HEK293 (cell line): Measurements from ENCODE around the gene GMCL1.

Experiments
- CTCF ChIA-PET: fragments of 350-600 bp; formaldehyde crosslinking; extraction: SDS; loops from one replicate; lab custom pipeline; 2021; ENCODE audit warnings: antibody characterized with exemption; lab: Yijun Ruan, JAX
- POLR2A ChIA-PET: fragments of 300-600 bp; formaldehyde crosslinking; extraction: SDS; loops from one replicate; lab custom pipeline; 2020; ENCODE audit warnings: antibody characterized with exemption, inconsistent platforms; lab: Yijun Ruan, JAX
- H3K27ac ChIP-seq: fragments of 200-500 bp; sonication (Bioruptor generic); 2 replicates; pipeline ENCODE4 v1.5.1; 2014; ENCODE audit warnings: low read depth, low read length, control low read depth, inconsistent platforms; ENCODE audit errors: extremely low read depth
- H3K36me3 ChIP-seq, 2 experiments: fragments of 200-500 bp in 1 of 2; sonication (Bioruptor generic) in 1 of 2; 1 replicate in 1 of 2; 2 replicates in 1 of 2; pipeline ENCODE4 v1.5.1; 2014 to 2017; ENCODE audit warnings: inconsistent platforms in 2 of 2, low read length in 2 of 2; ENCODE audit not compliant: control insufficient read depth in 2 of 2, insufficient read depth in 1 of 2
- H3K4me1 ChIP-seq: fragments of 200-500 bp; sonication (Bioruptor generic); 2 replicates; pipeline ENCODE4 v1.5.1; 2014; ENCODE audit warnings: mild to moderate bottlenecking, low read length, inconsistent platforms; ENCODE audit not compliant: control insufficient read depth, insufficient read depth
- H3K4me3 ChIP-seq: 2 replicates; pipeline ENCODE4 v1.5.1; 2011; ENCODE audit warnings: low read depth, mild to moderate bottlenecking, control low read depth, low read length, moderate library complexity
- H3K9me3 ChIP-seq: fragments of 200-500 bp; sonication (Bioruptor generic); 2 replicates; pipeline ENCODE4 v1.5.1; 2014; ENCODE audit warnings: low read depth, low read length, inconsistent platforms; ENCODE audit not compliant: control insufficient read depth, insufficient read depth
- BCL11A ChIP-seq: fragments of 450-650 bp; formaldehyde crosslinking; IDR thresholded peaks from 2 replicates; pipeline ENCODE4 v1.5.1; 2016; ENCODE audit warnings: low read depth, missing biosample characterization, missing genetic modification characterization
- BCL11B ChIP-seq: fragments of 450-650 bp; formaldehyde crosslinking; IDR thresholded peaks from 2 replicates; pipeline ENCODE4 v1.5.1; 2016; ENCODE audit warnings: low read depth, missing biosample characterization, missing genetic modification characterization
- HOXA7 ChIP-seq: sonication (generic); formaldehyde crosslinking; IDR thresholded peaks from 2 replicates; pipeline ENCODE4 v1.8.1; 2022; ENCODE audit warnings: missing genetic modification reagents, borderline replicate concordance
- KLF1 ChIP-seq: fragments of 450-650 bp; formaldehyde crosslinking; IDR thresholded peaks from 2 replicates; pipeline ENCODE4 v1.5.1; 2016; ENCODE audit warnings: missing biosample characterization, missing genetic modification characterization
- KLF8 ChIP-seq: fragments of 450-650 bp; formaldehyde crosslinking; IDR thresholded peaks from 2 replicates; pipeline ENCODE4 v1.5.1; 2016; ENCODE audit warnings: missing biosample characterization, missing genetic modification characterization
- REPIN1 ChIP-seq: fragments of 450-650 bp; formaldehyde crosslinking; IDR thresholded peaks from 2 replicates; pipeline ENCODE4 v1.5.1; 2017; ENCODE audit warnings: missing biosample characterization, missing genetic modification characterization, low read depth
- ZNF239 ChIP-seq: fragments of 450-650 bp; formaldehyde crosslinking; IDR thresholded peaks from 2 replicates; pipeline ENCODE4 v1.5.1; 2016; ENCODE audit warnings: missing biosample characterization, missing genetic modification characterization
- ZNF560 ChIP-seq: fragments of 450-650 bp; formaldehyde crosslinking; IDR thresholded peaks from 2 replicates; pipeline ENCODE4 v1.5.1; 2017; ENCODE audit warnings: missing biosample characterization, missing genetic modification characterization, borderline replicate concordance
- ZNF585B ChIP-seq: fragments of 450-650 bp; formaldehyde crosslinking; IDR thresholded peaks from 2 replicates; pipeline ENCODE4 v1.5.1; 2016; ENCODE audit warnings: missing biosample characterization, missing genetic modification characterization
- ZNF623 ChIP-seq: fragments of 450-650 bp; formaldehyde crosslinking; IDR thresholded peaks from 2 replicates; pipeline ENCODE4 v1.5.1; 2016; ENCODE audit warnings: missing biosample characterization, missing genetic modification characterization
- ZNF677 ChIP-seq: fragments of 450-650 bp; IDR thresholded peaks from 2 replicates; pipeline ENCODE4 v1.5.0; 2018; ENCODE audit warnings: missing biosample characterization, mild to moderate bottlenecking, missing genetic modification characterization, moderate library complexity
- ZXDB ChIP-seq: fragments of 450-650 bp; formaldehyde crosslinking; IDR thresholded peaks from 2 replicates; pipeline ENCODE4 v1.5.1; 2016; ENCODE audit warnings: missing biosample characterization, missing genetic modification characterization
- TF ChIP-seq, protein P1 (sequence below): fragments of 450-650 bp; formaldehyde crosslinking; IDR thresholded peaks from 2 replicates; pipeline ENCODE4 v1.5.1; 2016; ENCODE audit warnings: missing biosample characterization, missing genetic modification characterization
- TF ChIP-seq, protein P2 (sequence below): fragments of 450-650 bp; formaldehyde crosslinking; IDR thresholded peaks from 2 replicates; pipeline ENCODE4 v1.5.1; 2016; ENCODE audit warnings: missing biosample characterization, missing genetic modification characterization
- TF ChIP-seq, protein P3 (sequence below): fragments of 450-650 bp; formaldehyde crosslinking; IDR thresholded peaks from 2 replicates; pipeline ENCODE4 v1.5.1; 2017; ENCODE audit warnings: missing biosample characterization, missing genetic modification characterization
- TF ChIP-seq, protein P4 (sequence below): fragments of 450-650 bp; formaldehyde crosslinking; IDR thresholded peaks from 2 replicates; pipeline ENCODE4 v1.5.1; 2016; ENCODE audit warnings: missing biosample characterization, missing genetic modification characterization

The GMCL1 gene

DNA sequence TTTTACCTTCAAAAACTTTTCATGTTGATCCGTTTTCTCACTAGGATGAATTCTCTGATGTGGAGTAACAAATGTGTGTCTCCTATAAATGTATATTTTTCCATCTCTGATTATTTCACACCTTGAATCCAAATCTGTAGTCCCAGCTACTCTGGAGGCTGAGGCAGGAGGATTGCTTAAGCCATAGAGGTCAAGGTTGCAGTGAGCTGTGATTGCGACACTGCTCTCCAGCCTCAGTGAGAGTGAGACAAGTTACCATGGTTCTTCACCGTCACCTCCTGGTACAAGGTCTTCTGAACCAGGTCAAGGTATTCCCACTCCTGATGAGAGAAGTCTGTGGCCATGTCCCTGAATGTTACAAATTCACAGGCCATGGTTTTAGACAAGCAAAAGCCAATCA is 15.1 kb downstream of the GMCL1 start:
- H3K9me3 ChIP-seq = no peaks in the 10 kb centered on the region
- no peak overlapping the region for H3K27ac ChIP-seq
- H3K36me3 ChIP-seq = peaks cover 33 to 67% of the 10 kb centered on the region in 2 experiments
- H3K4me3 ChIP-seq = no peak overlapping the region
- TF ChIP-seq, protein P1, sequence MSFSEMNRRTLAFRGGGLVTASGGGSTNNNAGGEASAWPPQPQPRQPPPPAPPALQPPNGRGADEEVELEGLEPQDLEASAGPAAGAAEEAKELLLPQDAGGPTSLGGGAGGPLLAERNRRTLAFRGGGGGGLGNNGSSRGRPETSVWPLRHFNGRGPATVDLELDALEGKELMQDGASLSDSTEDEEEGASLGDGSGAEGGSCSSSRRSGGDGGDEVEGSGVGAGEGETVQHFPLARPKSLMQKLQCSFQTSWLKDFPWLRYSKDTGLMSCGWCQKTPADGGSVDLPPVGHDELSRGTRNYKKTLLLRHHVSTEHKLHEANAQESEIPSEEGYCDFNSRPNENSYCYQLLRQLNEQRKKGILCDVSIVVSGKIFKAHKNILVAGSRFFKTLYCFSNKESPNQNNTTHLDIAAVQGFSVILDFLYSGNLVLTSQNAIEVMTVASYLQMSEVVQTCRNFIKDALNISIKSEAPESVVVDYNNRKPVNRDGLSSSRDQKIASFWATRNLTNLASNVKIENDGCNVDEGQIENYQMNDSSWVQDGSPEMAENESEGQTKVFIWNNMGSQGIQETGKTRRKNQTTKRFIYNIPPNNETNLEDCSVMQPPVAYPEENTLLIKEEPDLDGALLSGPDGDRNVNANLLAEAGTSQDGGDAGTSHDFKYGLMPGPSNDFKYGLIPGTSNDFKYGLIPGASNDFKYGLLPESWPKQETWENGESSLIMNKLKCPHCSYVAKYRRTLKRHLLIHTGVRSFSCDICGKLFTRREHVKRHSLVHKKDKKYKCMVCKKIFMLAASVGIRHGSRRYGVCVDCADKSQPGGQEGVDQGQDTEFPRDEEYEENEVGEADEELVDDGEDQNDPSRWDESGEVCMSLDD (tag by site-specific recombination) = no peak
- TF ChIP-seq, protein P2, sequence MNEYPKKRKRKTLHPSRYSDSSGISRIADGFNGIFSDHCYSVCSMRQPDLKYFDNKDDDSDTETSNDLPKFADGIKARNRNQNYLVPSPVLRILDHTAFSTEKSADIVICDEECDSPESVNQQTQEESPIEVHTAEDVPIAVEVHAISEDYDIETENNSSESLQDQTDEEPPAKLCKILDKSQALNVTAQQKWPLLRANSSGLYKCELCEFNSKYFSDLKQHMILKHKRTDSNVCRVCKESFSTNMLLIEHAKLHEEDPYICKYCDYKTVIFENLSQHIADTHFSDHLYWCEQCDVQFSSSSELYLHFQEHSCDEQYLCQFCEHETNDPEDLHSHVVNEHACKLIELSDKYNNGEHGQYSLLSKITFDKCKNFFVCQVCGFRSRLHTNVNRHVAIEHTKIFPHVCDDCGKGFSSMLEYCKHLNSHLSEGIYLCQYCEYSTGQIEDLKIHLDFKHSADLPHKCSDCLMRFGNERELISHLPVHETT = no peak
- TF ChIP-seq KLF8 (tag by site-specific recombination) (no peak), KLF1 (tag by site-specific recombination) (no peak), BCL11A (no peak), ZNF239 (tag by site-specific recombination) (no peak), BCL11B (tag by site-specific recombination) (no peak), ZNF560 (tag by site-specific recombination) (no peak), ZNF677 (tag by site-specific recombination) (no peak), ZXDB (no peak), REPIN1 (tag by site-specific recombination) (no peak)
- TF ChIP-seq, protein P3, sequence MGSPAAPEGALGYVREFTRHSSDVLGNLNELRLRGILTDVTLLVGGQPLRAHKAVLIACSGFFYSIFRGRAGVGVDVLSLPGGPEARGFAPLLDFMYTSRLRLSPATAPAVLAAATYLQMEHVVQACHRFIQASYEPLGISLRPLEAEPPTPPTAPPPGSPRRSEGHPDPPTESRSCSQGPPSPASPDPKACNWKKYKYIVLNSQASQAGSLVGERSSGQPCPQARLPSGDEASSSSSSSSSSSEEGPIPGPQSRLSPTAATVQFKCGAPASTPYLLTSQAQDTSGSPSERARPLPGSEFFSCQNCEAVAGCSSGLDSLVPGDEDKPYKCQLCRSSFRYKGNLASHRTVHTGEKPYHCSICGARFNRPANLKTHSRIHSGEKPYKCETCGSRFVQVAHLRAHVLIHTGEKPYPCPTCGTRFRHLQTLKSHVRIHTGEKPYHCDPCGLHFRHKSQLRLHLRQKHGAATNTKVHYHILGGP (tag by site-specific recombination) = no peak
- H3K4me1 ChIP-seq = no peaks in the 10 kb centered on the region
- POLR2A ChIA-PET = no interaction called here
- CTCF ChIA-PET = no interaction called here

DNA sequence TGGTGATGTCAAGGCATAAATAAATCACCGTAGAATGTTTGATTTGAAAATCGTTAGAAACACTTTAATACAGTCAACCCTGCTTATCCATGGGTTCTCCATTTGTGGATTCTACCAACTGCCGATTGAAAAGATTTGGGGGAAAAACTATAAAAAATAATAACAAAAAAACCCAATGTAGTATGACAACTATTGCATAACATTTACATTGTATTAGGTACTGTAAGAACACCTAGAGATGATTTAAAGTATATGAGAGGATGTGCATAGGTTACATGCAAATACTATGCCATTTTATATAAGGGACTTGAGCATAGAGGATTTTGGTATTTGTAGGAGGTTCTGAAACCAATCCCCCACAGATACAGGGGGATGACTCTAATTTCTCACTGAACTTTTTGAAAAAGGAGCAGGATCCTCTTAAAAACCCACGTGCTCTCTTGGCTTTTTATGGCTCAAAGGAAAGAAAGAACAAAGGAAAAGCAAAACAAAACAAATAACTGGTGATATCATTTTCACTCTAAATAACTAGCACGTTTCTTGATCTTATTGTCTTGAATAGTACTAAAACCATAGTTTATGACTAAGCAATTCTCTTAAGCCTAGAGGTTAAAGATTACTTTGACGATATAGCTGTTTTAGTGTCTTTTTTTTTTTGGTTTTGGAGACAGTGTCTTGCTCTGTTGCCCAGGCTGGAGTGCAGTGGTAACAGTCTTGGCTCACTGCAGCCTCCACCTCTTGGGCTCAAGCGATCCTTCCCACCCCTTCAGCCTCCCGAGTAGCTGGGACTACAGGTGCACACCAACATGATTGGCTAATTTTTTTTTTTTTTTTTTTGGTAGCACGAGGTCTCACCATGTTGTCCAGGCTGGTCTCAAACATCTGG is 17.0 kb downstream of the GMCL1 start:
- CTCF ChIA-PET = interaction anchor here (0.6 to 1.4 kb wide), 3 partner anchors 122 to 625 kb away, joined by 3 to 5 read pairs (median 4); no protein-coding TSS in a partner anchor
- H3K36me3 ChIP-seq = peaks cover 36 to 69% of the 10 kb centered on the region in 2 experiments
- POLR2A ChIA-PET = interaction anchor here (0.6 kb wide), 1 partner anchor 705 kb away, joined by 3 read pairs; no protein-coding TSS in a partner anchor

More for the DNA sequence above, 17.0 kb downstream of the GMCL1 start:
- Histone ChIP-seq H3K4me3 (no peak overlapping the region), H3K27ac (no peak overlapping the region), H3K9me3 (no peaks in the 10 kb centered on the region), H3K4me1 (no peaks in the 10 kb centered on the region)
- TF ChIP-seq HOXA7 (CRISPR knock-in tag) = no peak
- TF ChIP-seq ZNF623 = no peak
- no peak for TF ChIP-seq ZNF560 (tag by site-specific recombination)
- no peak for TF ChIP-seq ZNF585B (tag by site-specific recombination)
- TF ChIP-seq, protein P4, sequence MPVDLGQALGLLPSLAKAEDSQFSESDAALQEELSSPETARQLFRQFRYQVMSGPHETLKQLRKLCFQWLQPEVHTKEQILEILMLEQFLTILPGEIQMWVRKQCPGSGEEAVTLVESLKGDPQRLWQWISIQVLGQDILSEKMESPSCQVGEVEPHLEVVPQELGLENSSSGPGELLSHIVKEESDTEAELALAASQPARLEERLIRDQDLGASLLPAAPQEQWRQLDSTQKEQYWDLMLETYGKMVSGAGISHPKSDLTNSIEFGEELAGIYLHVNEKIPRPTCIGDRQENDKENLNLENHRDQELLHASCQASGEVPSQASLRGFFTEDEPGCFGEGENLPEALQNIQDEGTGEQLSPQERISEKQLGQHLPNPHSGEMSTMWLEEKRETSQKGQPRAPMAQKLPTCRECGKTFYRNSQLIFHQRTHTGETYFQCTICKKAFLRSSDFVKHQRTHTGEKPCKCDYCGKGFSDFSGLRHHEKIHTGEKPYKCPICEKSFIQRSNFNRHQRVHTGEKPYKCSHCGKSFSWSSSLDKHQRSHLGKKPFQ (tag by site-specific recombination) = no peak
